H9 (cell line): ENCODE measurements around the gene ABCD1. TPM values are rescaled to one million over a fixed set of nuclear protein-coding genes. Genes with fewer than 3 reads are reported as not detected.

Experiments
- DNase-seq: peaks from one replicate; pipeline ENCODE4 v3.0.0-alpha.2; 2017
- H2AFZ ChIP-seq: one replicate; pipeline ENCODE4 v1.6.1; 2013; ENCODE audit warnings: mild to moderate bottlenecking, low read length, control low read depth, moderate library complexity
- H2AK5ac ChIP-seq: 2 replicates; pipeline ENCODE4 v1.6.1; 2013; ENCODE audit warnings: low read length, control low read depth, mixed read lengths; ENCODE audit not compliant: insufficient read length
- H2BK120ac ChIP-seq: one replicate; pipeline ENCODE4 v1.6.1; 2013; ENCODE audit warnings: low read depth, mild to moderate bottlenecking, low read length, control low read depth, inconsistent platforms; ENCODE audit not compliant: poor library complexity, severe bottlenecking
- H2BK12ac ChIP-seq: 2 replicates; pipeline ENCODE4 v1.6.1; 2013; ENCODE audit warnings: low read length, control low read depth, mixed read lengths, low read depth; ENCODE audit not compliant: insufficient read length
- H2BK15ac ChIP-seq: 2 replicates; pipeline ENCODE4 v1.6.1; 2013; ENCODE audit warnings: low read depth, low read length, control low read depth
- H2BK20ac ChIP-seq: one replicate; pipeline ENCODE4 v1.6.1; 2013; ENCODE audit warnings: low read depth, mild to moderate bottlenecking, low read length, control low read depth, inconsistent platforms; ENCODE audit not compliant: poor library complexity, severe bottlenecking
- H2BK5ac ChIP-seq: 2 replicates; pipeline ENCODE4 v1.6.1; 2013; ENCODE audit warnings: low read length, control low read depth, mixed read lengths; ENCODE audit not compliant: insufficient read length
- H3K14ac ChIP-seq: 2 replicates; pipeline ENCODE4 v1.6.1; 2013; ENCODE audit warnings: low read length, control low read depth; ENCODE audit not compliant: insufficient read depth
- H3K18ac ChIP-seq: 2 replicates; pipeline ENCODE4 v1.6.1; 2013; ENCODE audit warnings: low read depth, mild to moderate bottlenecking, mixed read lengths, low read length, control low read depth; ENCODE audit not compliant: insufficient read length
- H3K23ac ChIP-seq: 2 replicates; pipeline ENCODE4 v1.6.1; 2013; ENCODE audit warnings: low read length, control low read depth, mixed read lengths, low read depth; ENCODE audit not compliant: insufficient read length
- H3K23me2 ChIP-seq: 2 replicates; pipeline ENCODE4 v1.6.1; 2013; ENCODE audit warnings: low read depth, mild to moderate bottlenecking, mixed read lengths, low read length, control low read depth; ENCODE audit not compliant: insufficient read length, poor library complexity, severe bottlenecking
- H3K27ac ChIP-seq: 2 replicates; pipeline ENCODE4 v1.5.1; 2013; ENCODE audit warnings: low read length, control low read depth, mixed read lengths, low read depth; ENCODE audit not compliant: insufficient read length
- H3K27me3 ChIP-seq: 2 replicates; pipeline ENCODE4 v1.6.1; 2013; ENCODE audit warnings: low read length, control low read depth, inconsistent platforms; ENCODE audit not compliant: insufficient read depth
- H3K4ac ChIP-seq: 2 replicates; pipeline ENCODE4 v1.6.1; 2013; ENCODE audit warnings: low read depth, mild to moderate bottlenecking, control low read depth, inconsistent platforms, low read length, moderate library complexity
- H3K4me1 ChIP-seq: 2 replicates; pipeline ENCODE4 v1.6.1; 2013; ENCODE audit warnings: low read length, control low read depth, inconsistent platforms; ENCODE audit not compliant: insufficient read depth
- H3K4me2 ChIP-seq: 2 replicates; pipeline ENCODE4 v1.6.1; 2013; ENCODE audit warnings: low read length, control low read depth, mixed read lengths; ENCODE audit not compliant: insufficient read length, insufficient read depth
- H3K56ac ChIP-seq: 2 replicates; pipeline ENCODE4 v1.6.1; 2013; ENCODE audit warnings: low read depth, mild to moderate bottlenecking, mixed read lengths, low read length, control low read depth; ENCODE audit not compliant: insufficient read length
- H3K79me1 ChIP-seq: 2 replicates; pipeline ENCODE4 v1.6.1; 2013; ENCODE audit warnings: low read depth, mild to moderate bottlenecking, moderate library complexity, low read length, control low read depth, inconsistent platforms; ENCODE audit not compliant: insufficient read depth, poor library complexity, severe bottlenecking
- H3K79me2 ChIP-seq: 2 replicates; pipeline ENCODE4 v1.6.1; 2013; ENCODE audit warnings: low read length, control low read depth, inconsistent platforms; ENCODE audit not compliant: insufficient read depth
- H3K9ac ChIP-seq: 2 replicates; pipeline ENCODE4 v1.6.1; 2013; ENCODE audit warnings: low read length, control low read depth, mixed read lengths; ENCODE audit not compliant: insufficient read length; ENCODE audit errors: extremely low read depth
- H3K9me3 ChIP-seq: one replicate; pipeline ENCODE4 v1.6.1; 2013; ENCODE audit warnings: low read depth, low read length, inconsistent platforms; ENCODE audit not compliant: control insufficient read depth
- H3T11ph ChIP-seq: one replicate; pipeline ENCODE4 v1.6.1; 2013; ENCODE audit warnings: mild to moderate bottlenecking, low read length, control low read depth, inconsistent platforms
- H4K20me1 ChIP-seq: one replicate; pipeline ENCODE4 v1.6.1; 2013; ENCODE audit not compliant: control insufficient read depth, insufficient read length, insufficient read depth
- H4K5ac ChIP-seq: 2 replicates; pipeline ENCODE4 v1.6.1; 2013; ENCODE audit warnings: low read depth, mild to moderate bottlenecking, mixed read lengths, low read length, control low read depth; ENCODE audit not compliant: insufficient read length
- H4K8ac ChIP-seq: replicated peaks from 2 replicates; pipeline ENCODE4 v1.6.1; 2013; ENCODE audit warnings: low read length, control low read depth, mixed read lengths, low read depth; ENCODE audit not compliant: insufficient read length
- H4K91ac ChIP-seq: 2 replicates; pipeline ENCODE4 v1.6.1; 2013; ENCODE audit warnings: low read depth, mild to moderate bottlenecking, moderate library complexity, mixed read lengths, low read length, control low read depth; ENCODE audit not compliant: insufficient read length
- H3K27ac Mint-ChIP-seq, 3 experiments: 2 replicates in 2 of 3; 3 replicates in 1 of 3; pipeline ENCODE4 v1.8.0; 2020 to 2021; ENCODE audit warnings: mixed read lengths in 3 of 3, mild to moderate bottlenecking in 1 of 3, moderate library complexity in 1 of 3
- H3K27me3 Mint-ChIP-seq: 2 replicates; pipeline ENCODE4 v1.8.0; 2021; ENCODE audit warnings: low read depth, mild to moderate bottlenecking, moderate library complexity, mixed read lengths
- H3K36me3 Mint-ChIP-seq, 3 experiments: 2 replicates in 2 of 3; 3 replicates in 1 of 3; pipeline ENCODE4 v1.8.0; 2020 to 2021; ENCODE audit warnings: low read depth in 3 of 3, mixed read lengths in 3 of 3; ENCODE audit not compliant: insufficient read depth in 1 of 3
- H3K4me1 Mint-ChIP-seq, 2 experiments: 2 replicates each; pipeline ENCODE4 v1.8.0; 2020; ENCODE audit warnings: mixed read lengths in 2 of 2
- H3K4me3 Mint-ChIP-seq, 2 experiments: 2 replicates in 1 of 2; 3 replicates in 1 of 2; pipeline ENCODE4 v1.8.0; 2020 to 2021; ENCODE audit warnings: mild to moderate bottlenecking in 2 of 2, mixed read lengths in 2 of 2, moderate library complexity in 1 of 2
- H3K9me3 Mint-ChIP-seq, 2 experiments: 2 replicates in 1 of 2; 3 replicates in 1 of 2; pipeline ENCODE4 v1.8.0; 2020; ENCODE audit warnings: mild to moderate bottlenecking in 2 of 2, mixed read lengths in 2 of 2, moderate library complexity in 1 of 2
- WGBS: extraction: QIAGEN DNeasy Blood & Tissue Kit; methylation state at CpG from one replicate; pipeline ENCODE4 v1.1.7; 2013; ENCODE audit warnings: missing lambda C conversion rate, low lambda C conversion rate, mixed read lengths; ENCODE audit not compliant: insufficient read length; ENCODE audit errors: extremely low coverage; 5-methylcytosine and 5-hydroxymethylcytosine counted together
- total RNA-seq: library from RNA; stranded (reverse); gene quantifications from 2 replicates; pipeline ENCODE4 v1.2.1, GENCODE V29; 2021
- TF ChIP-seq, protein P1 (sequence below): fragments of 200-600 bp; sonication (generic); conservative IDR thresholded peaks from 3 replicates; pipeline ENCODE4 v1.8.0; 2021; ENCODE audit warnings: antibody characterized with exemption, mild to moderate bottlenecking

ABCD1 gene
- total RNA-seq, 1 experiment from 2014 or later = 11.1 TPM

DNA sequence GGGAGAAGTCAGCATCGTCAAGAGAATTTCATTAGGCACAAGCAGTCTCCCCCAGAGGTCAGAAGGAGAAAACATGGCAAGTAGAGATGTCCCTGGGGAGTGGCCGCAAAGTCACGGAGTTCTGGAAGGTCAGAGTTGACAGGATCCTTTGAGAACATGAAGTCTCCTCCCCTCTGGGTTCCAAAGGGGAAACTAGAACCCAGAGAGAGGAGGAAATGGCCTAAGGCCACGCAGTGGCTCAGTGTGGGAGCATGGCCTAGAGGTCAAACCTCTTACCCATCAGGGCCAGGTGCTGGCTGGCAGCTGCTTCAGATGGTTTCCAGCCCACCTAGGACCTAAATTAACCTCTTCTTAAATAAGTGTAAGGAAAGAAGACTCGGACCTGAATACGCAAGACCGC is 68.6 kb downstream of the ABCD1 start:
- Histone ChIP-seq H2AK5ac (no peak overlapping the region), H3K79me1 (no peaks in the 10 kb centered on the region), H3K14ac (no peak overlapping the region), H3K4ac (no peak overlapping the region), H3K23me2 (peaks cover 4% of the 10 kb centered on the region), H3K23ac (no peak overlapping the region), H3K79me2 (peaks cover 4% of the 10 kb centered on the region; the same call in 1 of the 2 replicates), H3K4me2 (peak overlapping the region; percentile 55), H2BK120ac (no peak overlapping the region), H2BK12ac (no peak overlapping the region), H3K56ac (no peak overlapping the region), H3K27ac (no peak overlapping the region), H2BK15ac (no peak overlapping the region), H4K8ac (no peak overlapping the region), H2AFZ (no peak overlapping the region), H3K27me3 (no peaks in the 10 kb centered on the region), H3K4me1 (no peaks in the 10 kb centered on the region), H3T11ph (no peak overlapping the region), H4K5ac (no peak overlapping the region), H2BK20ac (no peak overlapping the region), H3K18ac (no peak overlapping the region), H2BK5ac (no peak overlapping the region), H3K9ac (peak overlapping the region; percentile 5), H3K9me3 (peaks cover 40% of the 10 kb centered on the region), H4K91ac (no peak overlapping the region), H4K20me1 (no peaks in the 10 kb centered on the region)
- H3K9me3 Mint-ChIP-seq = peaks cover 55 to 74% of the 10 kb centered on the region in 2 experiments
- peak overlapping the region; percentile 87 to 93 for H3K4me3 Mint-ChIP-seq
- TF ChIP-seq, protein P1, sequence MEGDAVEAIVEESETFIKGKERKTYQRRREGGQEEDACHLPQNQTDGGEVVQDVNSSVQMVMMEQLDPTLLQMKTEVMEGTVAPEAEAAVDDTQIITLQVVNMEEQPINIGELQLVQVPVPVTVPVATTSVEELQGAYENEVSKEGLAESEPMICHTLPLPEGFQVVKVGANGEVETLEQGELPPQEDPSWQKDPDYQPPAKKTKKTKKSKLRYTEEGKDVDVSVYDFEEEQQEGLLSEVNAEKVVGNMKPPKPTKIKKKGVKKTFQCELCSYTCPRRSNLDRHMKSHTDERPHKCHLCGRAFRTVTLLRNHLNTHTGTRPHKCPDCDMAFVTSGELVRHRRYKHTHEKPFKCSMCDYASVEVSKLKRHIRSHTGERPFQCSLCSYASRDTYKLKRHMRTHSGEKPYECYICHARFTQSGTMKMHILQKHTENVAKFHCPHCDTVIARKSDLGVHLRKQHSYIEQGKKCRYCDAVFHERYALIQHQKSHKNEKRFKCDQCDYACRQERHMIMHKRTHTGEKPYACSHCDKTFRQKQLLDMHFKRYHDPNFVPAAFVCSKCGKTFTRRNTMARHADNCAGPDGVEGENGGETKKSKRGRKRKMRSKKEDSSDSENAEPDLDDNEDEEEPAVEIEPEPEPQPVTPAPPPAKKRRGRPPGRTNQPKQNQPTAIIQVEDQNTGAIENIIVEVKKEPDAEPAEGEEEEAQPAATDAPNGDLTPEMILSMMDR = no peak
- H3K27ac Mint-ChIP-seq = no peak overlapping the region; a peak in 1 of 7 replicates
- no peak for DNase-seq
- no CpG with 5 or more reads among the region's 7 CpGs for WGBS
- peaks cover 34 to 44% (median 34%) of the 10 kb centered on the region in 3 experiments for H3K36me3 Mint-ChIP-seq
- H3K27me3 Mint-ChIP-seq = no peaks in the 10 kb centered on the region; the same call in 1 of the 2 replicates
- peaks cover 7 to 12% of the 10 kb centered on the region in 2 experiments; a peak in 3 of 4 replicates for H3K4me1 Mint-ChIP-seq

Other genes starting within 250 kb of the ABCD1 start
- 1.2 and 1.5 TPM in 2 replicates for gene BGN, start 229.9 kb upstream of the ABCD1 start, total RNA-seq
- gene ATP2B3, start 207.2 kb upstream of the ABCD1 start, total RNA-seq = 0.35 TPM in 2 replicates
- 16.1 and 18.4 TPM in 2 replicates for gene CCNQ, start 125.7 kb upstream of the ABCD1 start, total RNA-seq
- gene DUSP9, start 77.7 kb upstream of the ABCD1 start, total RNA-seq = 2.3 and 2.4 TPM in 2 replicates
- gene PNCK, start 51.0 kb upstream of the ABCD1 start, total RNA-seq = 26.2 and 26.8 TPM in 2 replicates
- gene SLC6A8, start 36.9 kb upstream of the ABCD1 start, total RNA-seq = 229 and 231 TPM in 2 replicates
- 138 and 140 TPM in 2 replicates for gene BCAP31, start 469 bp upstream of the ABCD1 start, total RNA-seq
- 1.8 and 1.9 TPM in 2 replicates for gene PLXNB3, start 39.4 kb downstream of the ABCD1 start, total RNA-seq
- not detected in 2 replicates for gene SRPK3, start 56.2 kb downstream of the ABCD1 start, total RNA-seq
- gene IDH3G, start 69.5 kb downstream of the ABCD1 start, total RNA-seq = 43.2 and 47.1 TPM in 2 replicates
- 179 and 193 TPM in 2 replicates for gene SSR4, start 69.8 kb downstream of the ABCD1 start, total RNA-seq
- 110 and 118 TPM in 2 replicates for gene PDZD4, start 105.7 kb downstream of the ABCD1 start, total RNA-seq
- 19.9 and 22.7 TPM in 2 replicates for gene L1CAM, start 161.3 kb downstream of the ABCD1 start, total RNA-seq
- gene AVPR2, start 179.8 kb downstream of the ABCD1 start, total RNA-seq = not detected in 2 replicates
- gene ARHGAP4, start 201.4 kb downstream of the ABCD1 start, total RNA-seq = 37.8 and 40.6 TPM in 2 replicates
- 101 and 103 TPM in 2 replicates for gene NAA10, start 210.2 kb downstream of the ABCD1 start, total RNA-seq
- 7.1 and 8.4 TPM in 2 replicates for gene RENBP, start 219.8 kb downstream of the ABCD1 start, total RNA-seq
- gene HCFC1, start 247.0 kb downstream of the ABCD1 start, total RNA-seq = 137 and 144 TPM in 2 replicates
- 1.9 and 2.7 TPM in 2 replicates for gene TMEM187, start 247.9 kb downstream of the ABCD1 start, total RNA-seq